H54 (cell line): Measurements from ENCODE around the gene MEGF9.
A peak's percentile ranks its signal among the peaks of the same experiment; 100 is the strongest.

ENCODE experiments used
- DNase-seq: peaks from one replicate; pipeline ENCODE4 v3.0.0; 2011; ENCODE audit warnings: low spot score, mixed read lengths; ENCODE audit not compliant: insufficient read length
- FAIRE-seq: peaks from 3 replicates; lab custom pipeline; 2011; peaks lifted over from hg19 to GRCh38; lab: Jason Lieb, UNC
- POLR2A ChIP-seq: IDR thresholded peaks from 2 replicates; pipeline ENCODE4 v1.6.1; 2011; ENCODE audit warnings: low read depth, mild to moderate bottlenecking, low read length

The MEGF9 gene

DNA sequence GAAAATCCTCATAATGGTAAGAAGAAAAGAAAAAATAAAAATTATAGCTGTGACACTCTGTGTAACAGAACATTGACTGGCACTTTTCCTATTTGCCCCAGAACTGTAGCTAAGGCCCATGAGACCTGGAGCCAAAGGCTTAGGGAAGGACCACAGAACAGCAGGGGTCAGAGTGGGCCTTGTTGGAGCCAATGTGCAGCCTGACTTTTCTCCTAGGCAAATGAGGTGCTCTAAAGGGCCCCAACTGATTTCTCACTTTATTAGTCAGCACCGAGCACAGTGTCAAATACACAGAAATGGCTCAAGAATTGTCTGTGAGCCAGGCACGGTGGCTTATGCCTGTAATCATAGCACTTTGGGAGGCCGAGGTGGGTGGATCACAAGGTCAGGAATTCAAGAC lies 4.0 kb upstream of the MEGF9 start:
- TF ChIP-seq POLR2A: no peak
- no peak for FAIRE-seq

GRCh38 chr9:120717176-120717575 lies 2.9 kb upstream of the MEGF9 start:
- FAIRE-seq: no peak
- DNase-seq: no peak
- TF ChIP-seq POLR2A: no peak

More for the DNA sequence above, 4.0 kb upstream of the MEGF9 start:
- no peak for DNase-seq

- DNase-seq (no peak), FAIRE-seq (no peak)
- TF ChIP-seq POLR2A: no peak
These were observed 2.2 kb upstream of the MEGF9 start for GRCh38 chr9:120716483-120716882.

DNA sequence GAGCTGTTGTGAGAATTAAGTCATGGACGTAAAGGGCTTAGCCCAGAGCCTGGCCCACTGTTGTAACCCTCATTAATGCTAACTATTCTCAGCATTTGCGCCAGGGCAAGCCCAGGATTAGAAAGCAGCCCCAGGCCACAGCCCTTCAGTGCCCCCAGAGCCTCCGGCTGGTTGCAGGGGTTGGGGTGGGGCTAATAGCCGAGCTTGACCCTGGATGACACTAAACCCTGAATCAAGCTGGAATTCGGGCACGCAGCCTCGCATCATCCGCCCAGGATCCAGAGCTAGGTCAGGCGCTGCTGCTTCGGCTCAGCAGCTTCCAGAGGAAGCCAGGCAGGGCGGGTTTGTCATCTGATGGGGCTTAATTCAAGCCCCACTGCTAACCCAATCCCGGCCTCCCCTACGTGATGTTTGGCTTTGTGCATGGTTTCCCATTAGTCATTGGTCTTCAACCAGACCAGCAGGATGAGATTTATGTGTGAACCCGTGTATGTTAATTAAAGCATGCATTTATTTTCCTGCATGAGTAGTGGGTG lies 1.2 kb upstream of the MEGF9 start:
- DNase-seq (no peak), FAIRE-seq (peak; percentile 75)
- no peak for TF ChIP-seq POLR2A

GRCh38 chr9:120714846-120715388 lies 647 bp upstream of the MEGF9 start:
- DNase-seq (no peak), FAIRE-seq (no peak)
- TF ChIP-seq POLR2A: no peak

- no peak for FAIRE-seq
- no peak for DNase-seq
- no peak for TF ChIP-seq POLR2A
These were observed 798 bp downstream of the MEGF9 start for GRCh38 chr9:120713257-120714087.

GRCh38 chr9:120712539-120713031 lies 1.7 kb downstream of the MEGF9 start:
- no peak for TF ChIP-seq POLR2A
- no peak for DNase-seq
- FAIRE-seq: peak; percentile 90

GRCh38 chr9:120711841-120712538 lies 2.3 kb downstream of the MEGF9 start:
- no peak for TF ChIP-seq POLR2A
- FAIRE-seq (peak; percentile 91), DNase-seq (no peak)

DNA sequence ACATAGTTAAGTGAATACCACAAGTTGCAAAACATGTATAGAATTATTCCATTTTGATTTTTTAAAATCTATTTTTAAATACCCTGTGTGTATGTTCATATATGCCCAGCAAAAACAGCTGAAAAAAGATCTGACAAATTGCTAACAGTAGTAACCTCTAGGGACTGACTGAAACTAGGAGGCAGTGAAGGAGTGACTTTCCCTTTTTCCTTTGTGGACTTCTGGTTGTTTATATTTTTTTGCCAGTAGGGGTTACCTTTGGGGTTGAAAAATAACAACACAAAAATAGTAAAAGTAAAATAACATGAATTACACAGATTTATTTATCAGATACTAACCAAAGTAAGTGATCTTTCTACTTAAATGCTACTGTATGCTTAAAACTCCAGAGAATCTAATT lies 2.9 kb downstream of the MEGF9 start:
- no peak for TF ChIP-seq POLR2A
- FAIRE-seq (peak; percentile 74), DNase-seq (no peak)

- FAIRE-seq: peak; percentile 89
- peak; percentile 93 for DNase-seq
- TF ChIP-seq POLR2A: no peak
These were observed 3.9 kb downstream of the MEGF9 start for GRCh38 chr9:120710110-120710981.

DNA sequence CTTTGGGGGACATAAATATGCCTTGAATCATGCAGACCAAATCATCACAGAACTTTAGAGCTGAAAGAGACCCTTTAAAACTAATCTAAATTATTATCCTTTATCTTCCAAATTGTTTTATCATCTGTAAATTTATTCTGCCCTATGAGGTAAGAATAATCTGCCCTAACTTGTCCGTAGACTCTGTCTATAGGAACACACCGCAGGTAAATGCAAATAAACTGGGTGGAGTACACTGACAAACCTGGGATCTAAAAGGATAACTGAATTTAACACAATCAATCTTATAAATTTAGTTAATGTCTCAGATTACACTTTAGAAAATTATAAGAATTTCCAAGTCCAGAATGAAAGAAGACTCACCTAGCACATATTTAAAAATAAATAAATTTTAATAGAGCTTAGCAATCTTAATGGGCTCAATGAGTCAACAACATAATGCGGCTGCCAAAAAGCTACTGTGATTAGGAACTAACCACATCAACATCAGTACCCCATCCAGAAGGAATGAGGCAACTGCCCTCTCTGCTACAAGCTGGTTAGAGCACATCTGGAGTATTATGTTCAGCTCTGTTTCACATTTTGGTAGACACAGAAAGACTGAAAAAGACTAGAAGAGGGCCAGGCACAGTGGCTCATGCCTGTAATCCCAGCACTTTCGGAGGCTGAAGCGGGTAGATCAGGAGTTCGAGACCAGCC lies 5.6 kb downstream of the MEGF9 start:
- TF ChIP-seq POLR2A: no peak
- FAIRE-seq (peak; percentile 90), DNase-seq (no peak)

GRCh38 chr9:120707170-120707569 lies 7.1 kb downstream of the MEGF9 start:
- TF ChIP-seq POLR2A: no peak
- FAIRE-seq: peak; percentile 84

More at GRCh38 chr9:120707170-120707569, 7.1 kb downstream of the MEGF9 start:
- no peak for DNase-seq
